ENCODE data around the gene TULP3.
A peak's percentile ranks its signal among the peaks of the same experiment; 100 is the strongest.
"Not testable (repeated sequence)": the region's sequence is repeated elsewhere in the genome, so short reads cannot be mapped to it uniquely, and the experiment has no call there.

TULP3 gene, protein sequence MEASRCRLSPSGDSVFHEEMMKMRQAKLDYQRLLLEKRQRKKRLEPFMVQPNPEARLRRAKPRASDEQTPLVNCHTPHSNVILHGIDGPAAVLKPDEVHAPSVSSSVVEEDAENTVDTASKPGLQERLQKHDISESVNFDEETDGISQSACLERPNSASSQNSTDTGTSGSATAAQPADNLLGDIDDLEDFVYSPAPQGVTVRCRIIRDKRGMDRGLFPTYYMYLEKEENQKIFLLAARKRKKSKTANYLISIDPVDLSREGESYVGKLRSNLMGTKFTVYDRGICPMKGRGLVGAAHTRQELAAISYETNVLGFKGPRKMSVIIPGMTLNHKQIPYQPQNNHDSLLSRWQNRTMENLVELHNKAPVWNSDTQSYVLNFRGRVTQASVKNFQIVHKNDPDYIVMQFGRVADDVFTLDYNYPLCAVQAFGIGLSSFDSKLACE

DNA sequence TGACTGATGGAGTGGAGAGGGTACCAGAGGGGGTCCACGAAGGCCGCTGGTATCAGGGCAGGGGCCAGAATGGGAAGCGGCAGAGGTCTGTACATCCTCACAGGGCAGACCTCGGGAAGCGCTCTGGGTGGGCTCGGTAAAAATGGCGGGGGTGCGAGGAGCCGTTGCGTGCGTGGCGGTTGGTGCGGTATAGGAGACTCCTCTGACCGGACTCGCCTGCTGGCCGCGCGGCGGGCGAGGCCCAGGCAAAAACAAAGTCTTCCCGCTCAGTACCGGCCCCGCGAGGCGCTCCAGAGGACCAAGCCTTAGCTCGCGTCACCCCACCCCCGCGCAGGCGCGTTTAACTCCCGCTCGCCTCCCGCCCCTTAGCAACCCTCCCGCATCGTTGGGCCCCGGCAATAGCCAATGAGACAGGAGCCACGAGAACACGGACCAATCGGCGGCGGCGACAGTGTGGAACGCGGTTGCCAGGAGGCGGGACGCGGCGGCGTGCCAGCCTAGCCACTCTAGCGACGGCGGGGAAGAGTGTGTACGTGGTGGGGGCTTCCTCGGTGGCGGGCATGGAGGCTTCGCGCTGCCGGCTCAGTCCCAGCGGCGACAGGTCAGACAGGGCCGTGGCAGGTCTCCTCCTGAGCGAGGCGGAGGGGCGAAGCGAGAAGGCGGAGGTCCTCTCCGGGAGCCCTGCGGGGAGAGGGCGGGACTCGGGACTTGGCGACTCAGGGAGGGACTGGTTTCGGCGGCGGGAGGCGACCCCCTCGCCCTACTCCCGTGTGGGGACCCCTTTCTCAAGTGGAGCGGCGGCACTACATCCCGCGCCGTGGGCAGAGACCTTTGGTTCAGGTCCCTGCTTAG is at the start of gene TULP3:
TULP3 (plus strand) TSS at position 504 of the 852 bp plus-strand sequence; CDS start at position 561, 57 bp downstream.
- peak; percentile 98 for DNase-seq

DNA sequence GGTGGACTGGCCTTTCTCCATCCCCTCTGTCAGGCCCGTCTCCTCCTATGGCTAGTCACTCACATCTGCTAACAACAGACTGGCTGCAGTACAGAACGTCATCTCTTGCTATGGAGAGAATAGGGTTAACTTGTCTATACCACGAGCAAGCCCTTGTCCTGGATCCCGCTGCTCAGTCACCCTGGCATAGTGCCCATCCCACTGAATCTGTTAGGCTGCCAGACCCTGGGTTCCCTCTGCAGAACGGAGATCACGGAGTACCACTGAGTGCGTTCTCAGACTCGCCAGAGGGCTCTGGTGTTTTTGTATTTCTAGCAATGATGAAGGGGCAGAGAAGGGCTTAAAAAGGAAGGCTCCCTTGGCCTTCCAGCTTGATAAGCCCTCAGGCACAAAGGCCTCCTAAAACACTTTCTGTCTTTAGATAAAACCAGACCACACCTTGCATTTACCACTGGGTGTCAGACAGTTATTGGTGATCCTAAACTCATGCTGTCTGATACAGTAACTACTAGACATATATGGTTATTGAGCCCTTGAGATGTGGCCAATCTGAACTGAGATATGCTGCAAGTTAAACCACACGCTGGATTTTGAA is 49.5 kb upstream of the TULP3 start:
- no peak for DNase-seq

DNA sequence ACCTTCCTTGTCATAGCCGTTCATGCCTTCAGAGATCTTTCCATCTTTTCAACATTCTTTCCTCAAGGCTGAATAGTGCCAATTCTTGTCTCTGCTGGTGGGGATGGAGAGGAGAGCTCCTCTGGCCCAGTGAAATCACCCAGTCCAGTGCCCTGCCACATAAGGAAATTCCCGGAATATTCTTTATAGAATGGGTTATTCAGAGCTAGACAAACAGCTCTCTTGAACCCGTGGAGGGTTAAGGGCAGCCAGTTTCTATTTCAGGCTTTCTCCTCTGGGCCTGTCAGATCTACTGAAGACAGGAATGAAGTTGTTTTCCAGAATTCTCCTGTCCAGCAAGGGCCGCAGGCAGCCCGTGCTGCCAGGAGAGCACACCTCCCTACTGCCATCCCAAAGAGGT is 47.7 kb upstream of the TULP3 start:
- DNase-seq = no peak

DNA sequence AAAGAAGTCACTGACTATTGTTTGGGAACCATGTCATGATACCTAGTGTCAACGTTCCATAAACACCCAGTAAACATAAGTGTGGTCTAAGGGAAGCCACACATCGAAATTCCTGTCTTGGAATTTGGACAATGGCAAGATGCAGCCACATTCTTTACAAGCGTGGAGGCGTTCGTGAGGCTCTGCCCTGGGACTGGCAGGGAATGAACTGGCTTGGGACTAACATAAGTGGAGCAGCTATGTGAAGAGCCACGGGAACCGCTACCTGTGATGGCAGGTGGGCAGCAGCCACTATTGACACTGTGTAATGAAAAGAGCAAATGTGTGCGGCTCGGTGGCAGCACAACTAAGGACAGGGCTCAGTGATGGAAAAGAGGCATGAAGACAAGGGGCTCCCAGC is 45.9 kb upstream of the TULP3 start:
- no peak for DNase-seq

DNA sequence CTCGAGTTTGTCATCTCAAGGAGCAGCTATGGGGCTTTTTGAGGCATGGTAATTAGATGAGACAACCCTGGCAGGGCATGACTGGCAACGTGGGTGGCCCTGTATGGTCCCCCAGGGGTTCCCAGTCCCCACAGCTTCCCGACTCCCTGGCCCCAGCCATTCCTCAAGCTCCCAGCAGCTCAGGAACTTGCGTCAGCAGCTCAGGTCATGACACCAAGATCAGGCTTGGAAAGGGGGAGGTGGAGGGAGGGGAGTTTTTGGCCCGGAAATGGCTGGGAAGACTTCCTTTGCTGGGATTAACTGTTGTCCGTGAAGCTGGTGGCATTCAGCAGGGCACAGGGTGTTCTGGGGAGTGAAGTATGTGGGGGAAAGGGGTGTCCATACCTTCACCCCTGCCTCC is 45.4 kb upstream of the TULP3 start:
- no peak for DNase-seq

DNA sequence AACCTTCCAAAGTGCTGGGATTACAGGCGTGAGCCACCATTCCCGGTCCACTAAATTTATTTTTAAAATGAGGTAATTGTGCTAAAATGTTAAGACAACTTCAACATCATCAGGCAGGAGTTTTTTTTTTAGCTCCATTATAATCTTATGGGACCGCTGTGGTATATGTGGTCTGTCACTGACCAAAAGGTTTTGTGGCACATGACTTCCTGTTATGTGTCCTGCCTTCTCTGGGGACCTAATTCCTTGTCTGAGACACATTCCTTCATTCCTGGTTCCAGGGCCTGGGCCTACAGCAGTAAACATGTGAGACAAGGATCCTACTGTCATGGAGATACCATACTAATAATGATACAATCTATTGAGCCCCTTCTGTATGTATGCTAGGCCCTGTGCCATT is 38.8 kb upstream of the TULP3 start:
- DNase-seq = no peak

DNA sequence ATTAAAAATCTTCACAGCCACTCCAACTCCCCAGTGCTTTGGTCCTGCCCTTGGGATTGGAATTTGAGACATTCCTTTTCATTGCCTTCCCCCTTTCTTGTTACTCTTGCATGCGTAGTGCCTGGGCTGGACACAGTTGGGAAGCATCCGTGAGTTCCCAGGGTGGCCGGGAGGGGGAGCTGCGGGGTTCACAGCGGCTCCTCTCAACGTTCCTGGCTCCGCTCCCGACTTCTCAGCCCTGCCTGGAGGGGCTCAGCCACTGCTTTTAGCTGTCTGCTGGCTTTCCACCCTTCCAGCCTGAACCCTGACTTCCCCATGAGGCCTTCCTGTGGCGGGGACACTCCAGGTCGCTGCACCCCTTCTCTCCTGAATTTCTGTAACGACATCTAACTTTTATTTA is 37.1 kb upstream of the TULP3 start:
- peak; percentile 21 for DNase-seq

DNA sequence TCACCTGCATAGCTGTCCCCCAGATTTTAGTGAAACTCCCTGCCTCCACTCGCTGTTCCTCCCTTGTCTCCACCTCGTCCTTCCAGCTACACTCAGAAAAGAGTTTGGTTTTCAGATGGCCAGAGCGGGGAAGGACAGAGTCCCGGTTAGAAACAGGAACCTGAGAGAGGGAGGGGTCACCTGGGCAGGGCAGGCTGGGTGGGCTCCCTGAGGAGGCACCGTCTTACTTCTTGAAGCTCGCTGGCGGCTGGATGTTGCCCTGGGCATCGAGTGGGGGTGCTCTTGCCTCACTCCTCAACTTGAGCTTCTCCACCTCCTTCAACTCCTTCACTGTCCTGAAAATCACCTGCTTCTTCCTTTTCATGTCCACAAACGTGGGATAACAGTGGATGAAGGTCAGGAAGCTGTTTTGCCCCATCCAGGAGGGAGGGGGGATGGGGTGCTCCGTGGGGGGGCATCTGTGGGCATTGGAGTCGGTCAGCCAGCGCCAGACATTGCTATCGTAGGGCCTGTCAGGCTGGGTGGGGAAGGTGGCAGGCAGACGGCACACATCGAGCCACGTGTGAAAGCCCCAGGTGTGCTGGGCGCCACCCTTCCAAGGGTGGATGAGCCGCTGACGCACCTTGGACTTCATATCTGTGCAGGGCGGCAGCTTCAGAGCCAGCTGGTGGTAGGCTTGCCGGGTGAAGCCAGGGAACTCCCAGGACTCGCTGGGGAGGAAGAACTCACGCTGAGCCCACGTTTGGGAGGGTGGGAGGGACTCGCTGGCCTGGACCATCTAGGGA is 35.8 kb upstream of the TULP3 start:
- DNase-seq = no peak

DNA sequence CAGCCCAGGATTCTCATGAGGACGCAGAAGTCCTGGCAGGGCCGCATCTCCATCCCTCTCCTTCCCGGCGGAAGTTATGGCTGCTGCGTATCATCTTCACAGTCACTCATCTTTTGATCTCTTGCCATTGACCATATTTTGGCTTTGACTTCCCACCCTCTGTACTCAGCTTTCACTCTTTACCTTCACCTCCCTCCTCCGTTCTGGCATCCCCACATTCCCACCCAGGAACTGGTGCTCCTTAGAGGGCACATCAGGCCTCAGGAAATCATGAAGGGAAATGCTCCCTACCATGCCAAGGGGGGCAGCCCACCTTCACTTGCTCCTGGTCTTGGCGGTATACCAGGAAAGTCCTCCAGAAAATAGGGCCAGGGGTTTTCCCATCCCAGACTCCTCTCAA is 35.1 kb upstream of the TULP3 start:
- no peak for DNase-seq

DNA sequence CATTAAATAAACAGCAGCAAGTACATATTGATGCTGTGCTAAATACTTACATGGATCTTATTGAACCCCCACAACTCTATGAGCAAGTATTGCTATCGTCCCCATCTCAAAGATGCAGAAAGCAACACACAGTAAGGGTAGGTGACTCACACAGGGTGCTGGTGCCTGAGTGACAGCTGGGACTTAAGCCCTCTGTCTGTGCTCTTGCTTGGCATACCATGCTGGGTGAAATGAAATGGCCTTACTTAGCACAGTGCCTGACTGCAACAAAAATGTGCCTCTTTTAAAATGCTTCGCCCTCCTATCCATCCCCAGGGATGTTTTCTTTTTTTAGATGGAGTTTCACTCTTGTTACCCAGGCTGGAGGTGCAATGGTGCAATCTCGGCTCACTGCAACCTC is 34.6 kb upstream of the TULP3 start:
- no peak for DNase-seq

DNA sequence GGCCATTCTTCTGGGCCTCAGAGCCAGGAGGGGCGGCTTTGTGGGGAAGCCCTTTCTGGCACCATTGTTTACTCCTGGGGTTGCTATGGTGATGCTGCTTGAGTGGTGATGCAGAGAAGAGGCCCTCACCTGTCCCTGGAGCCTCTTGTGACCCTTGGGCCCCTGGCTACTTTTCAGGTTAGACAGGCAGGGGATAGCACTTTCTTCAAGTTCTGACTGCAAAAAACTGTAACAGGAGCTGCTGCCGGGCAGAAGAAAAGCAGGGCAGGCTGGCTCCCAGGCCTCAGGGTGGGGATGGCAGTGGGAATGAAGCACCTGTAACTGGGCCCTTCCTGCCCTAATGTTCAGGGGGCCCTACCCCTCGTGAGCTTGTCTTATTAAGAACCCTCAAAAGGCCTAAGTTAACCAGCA is 33.7 kb upstream of the TULP3 start, which contains the start of gene TEX52:
TEX52 (minus strand) TSS at position 19 of the 411 bp plus-strand sequence; CDS start at position 6, 13 bp downstream.
- DNase-seq = no peak

DNA sequence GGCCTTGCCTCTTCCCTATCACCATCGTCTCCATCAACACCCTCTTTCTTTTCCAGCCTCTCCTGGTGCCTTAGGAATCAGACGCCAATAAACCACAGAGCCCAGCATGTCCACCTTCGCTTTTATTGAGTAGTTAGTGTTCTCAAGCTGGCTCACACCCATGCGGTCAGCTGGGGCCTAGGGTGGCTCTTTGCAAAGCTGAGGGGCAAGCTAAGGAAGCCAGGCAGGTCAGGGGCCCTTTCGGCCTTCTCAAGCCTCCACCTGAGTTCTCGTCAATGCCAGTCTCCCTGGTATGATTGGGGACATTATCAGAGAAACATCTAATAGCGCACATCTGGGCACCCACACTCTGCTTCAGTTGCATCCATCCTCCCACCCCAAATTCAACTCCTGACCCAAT is 33.1 kb upstream of the TULP3 start:
- no peak for DNase-seq

DNA sequence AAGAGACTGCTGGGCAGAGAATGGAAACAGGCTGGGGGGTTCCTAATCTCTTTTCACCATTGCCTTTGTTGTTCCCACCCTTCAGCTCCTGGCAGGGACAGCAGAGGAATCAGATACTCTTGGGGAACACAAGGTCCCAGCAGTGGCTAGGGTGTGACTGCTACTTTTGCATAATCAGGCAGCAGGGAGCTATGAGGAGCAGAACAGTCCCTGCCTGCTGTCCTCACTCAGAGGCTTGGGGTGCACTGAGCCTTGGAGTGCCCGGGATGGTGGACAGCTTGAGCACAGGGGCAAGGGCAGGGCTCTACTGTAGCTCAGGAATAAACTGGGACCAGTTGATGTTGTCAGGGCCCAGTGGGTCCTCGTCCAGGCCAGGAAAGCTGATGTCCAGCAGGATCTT is 32.4 kb upstream of the TULP3 start:
- no peak for DNase-seq

DNA sequence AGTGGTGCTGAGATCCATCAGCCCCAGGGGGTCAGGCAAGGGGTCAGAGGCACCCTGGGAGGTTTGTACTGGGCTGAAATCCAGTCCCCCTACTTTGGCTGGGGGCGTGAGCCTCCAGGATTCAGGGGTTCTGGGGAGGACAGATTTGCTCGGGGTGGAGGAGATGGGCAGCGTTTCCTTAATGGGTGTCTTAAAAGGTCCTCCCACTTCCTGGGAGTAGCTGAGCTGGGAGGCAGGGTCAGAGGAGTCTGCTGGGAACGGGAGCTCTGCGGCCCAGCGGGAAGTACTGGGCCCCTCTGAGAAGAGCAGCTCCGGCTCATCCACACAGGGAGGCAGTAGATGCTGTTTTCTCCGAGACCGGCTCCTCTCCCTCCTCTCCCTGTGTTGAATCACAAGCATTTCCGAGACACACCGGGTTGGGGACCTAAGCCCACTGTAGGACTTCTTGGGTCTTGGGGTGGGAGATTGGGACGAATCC is 31.7 kb upstream of the TULP3 start:
- no peak for DNase-seq

DNA sequence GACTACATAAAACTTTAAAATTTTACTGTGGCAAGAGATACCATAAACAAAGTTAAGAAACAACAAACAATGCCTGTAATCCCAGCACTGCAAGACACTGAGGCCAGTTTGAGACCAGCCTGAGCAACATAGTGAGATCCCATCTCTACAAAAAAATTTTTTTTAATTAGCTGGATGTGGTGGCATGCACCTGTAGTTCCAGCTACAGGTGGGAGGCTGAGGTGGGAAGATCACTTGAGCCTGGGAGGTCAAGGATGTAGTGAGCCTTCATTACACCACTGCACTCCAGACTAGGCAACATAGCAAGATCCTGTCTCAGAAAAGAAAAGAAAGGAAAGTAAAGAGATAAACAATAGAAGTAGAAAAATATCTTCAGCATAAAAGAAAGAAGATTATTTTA is 30.5 kb upstream of the TULP3 start:
- no peak for DNase-seq

DNA sequence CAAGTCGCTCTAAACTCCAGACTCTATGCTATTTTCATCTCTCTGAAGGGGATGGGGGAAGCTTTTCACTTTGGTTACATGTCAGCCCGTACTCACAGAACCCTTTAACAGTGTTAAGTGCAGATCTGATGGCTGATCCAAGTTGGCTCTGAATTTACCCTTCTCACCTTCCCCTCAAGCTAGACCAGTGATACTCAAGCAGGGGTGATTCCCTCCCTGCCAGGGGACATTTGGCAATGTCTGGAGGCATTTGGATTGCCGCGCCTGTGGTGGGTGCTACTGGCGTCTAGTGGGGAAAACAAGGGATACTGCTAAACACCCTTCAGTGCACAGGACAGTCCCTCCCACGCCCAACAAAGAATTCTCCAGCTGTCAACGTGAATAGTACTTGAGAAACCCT is 27.8 kb upstream of the TULP3 start:
- DNase-seq = no peak

DNA sequence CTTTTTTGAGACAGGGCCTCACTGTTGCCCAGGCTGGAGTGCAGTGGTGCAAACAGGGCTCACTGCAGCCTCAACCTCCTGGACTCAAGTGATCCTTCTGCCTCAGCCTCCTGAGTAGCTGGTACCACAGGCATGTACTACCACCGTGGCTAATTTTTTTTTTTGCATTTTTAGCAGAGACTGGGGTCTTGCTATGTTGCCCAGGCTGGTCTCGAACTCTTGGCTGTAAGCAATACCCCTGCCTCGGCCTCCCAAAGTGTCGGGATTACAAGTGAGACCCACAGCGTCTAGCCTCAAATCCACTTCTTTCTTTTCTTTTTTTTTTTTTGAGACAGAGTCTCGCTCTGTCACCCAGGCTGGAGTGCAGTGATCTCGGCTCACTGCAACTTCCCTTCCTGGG is 27.3 kb upstream of the TULP3 start:
- DNase-seq = not testable (repeated sequence)

DNA sequence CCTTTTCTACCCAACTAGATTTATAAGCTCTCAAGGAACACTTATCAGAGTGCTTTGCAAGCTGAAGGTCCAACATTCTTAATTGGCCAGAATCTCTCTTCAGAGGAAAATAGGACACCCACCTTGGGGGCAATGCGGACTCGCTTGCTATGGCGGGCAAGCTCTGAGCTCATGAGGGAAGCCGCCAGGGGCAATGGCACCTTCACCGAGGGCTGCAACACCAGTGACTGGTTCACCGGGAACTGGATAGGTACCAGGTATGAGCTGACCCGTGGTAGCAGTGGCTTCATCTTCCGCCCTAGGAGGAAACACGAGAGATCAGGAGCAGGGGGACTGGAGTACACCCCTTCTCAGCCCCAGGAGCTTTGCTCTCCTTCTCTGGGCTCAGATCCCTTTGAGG is 26.5 kb upstream of the TULP3 start:
- no peak for DNase-seq

DNA sequence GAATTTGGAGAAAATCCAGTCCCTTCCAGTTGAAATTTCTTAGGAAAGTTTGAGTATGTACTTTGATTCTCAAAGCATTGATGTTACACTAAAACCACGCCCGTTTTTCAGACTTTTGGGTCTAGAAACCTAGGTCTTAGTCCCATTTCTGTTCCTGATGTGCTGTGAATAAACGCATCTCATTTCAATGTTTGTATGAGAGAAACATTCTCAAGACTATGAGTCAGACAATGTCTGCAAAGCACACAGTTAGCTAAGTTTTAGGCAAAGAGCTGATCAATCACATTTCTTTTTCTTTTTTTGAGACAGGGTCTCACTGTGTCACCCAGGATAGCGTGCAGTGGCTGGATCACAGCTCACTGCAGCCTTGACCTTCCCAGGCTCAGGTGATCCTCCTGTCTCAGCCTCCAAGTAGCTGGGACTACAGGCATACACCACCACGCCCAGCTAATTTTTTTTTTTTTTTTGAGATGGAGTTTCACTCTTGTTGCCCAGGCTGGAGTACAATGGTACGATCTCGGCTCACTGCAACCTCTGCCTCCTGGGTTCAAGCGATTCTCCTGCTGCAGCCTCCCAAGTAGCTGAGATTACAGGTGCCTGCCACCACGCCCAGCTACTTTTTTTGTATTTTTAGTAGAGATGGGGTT is 21.6 kb upstream of the TULP3 start:
- not testable (repeated sequence) for DNase-seq

DNA sequence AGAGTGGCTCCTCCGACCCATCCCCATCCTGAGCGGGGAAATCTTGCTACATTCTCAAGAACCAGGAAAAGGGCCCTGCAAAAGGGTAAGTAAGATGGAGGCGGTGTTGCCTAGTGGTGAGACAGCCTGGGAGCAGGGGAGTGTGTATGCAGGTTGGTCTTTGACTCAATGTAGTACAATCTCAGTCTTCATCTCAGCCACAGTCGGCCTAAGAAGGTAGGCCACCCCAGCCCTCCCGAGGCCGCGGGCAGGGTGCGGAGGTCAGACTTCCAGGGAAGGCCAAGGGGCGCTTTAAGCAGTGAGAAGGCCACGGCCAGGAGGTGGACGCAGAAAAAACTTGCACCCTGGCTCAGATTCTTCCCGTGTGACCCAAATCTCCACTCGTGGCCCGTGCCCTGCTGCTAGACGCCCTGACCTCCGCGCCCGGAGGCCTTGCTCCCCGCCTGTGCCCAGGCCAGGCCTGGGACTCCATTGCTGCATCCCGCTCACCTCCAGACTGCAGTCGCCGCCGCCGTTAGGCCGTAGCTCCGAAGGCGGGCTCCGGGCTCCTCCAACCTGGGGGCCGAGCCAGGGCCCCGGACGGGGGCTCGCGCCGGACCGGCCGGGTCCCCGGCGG is 14.2 kb upstream of the TULP3 start:
- DNase-seq = no peak

All from CD4-positive, alpha-beta T cell treated with Interleukin-4 for 4 hours (primary cell).